OCI-LY3 (cell line): Measurements from ENCODE around the gene WDR18.

Experiments used
- H2AFZ ChIP-seq: fragments of 200-600, 300-600 bp; shearing (Covaris generic); 2 replicates; pipeline ENCODE4 v1.6.0; 2014; ENCODE audit warnings: antibody characterized with exemption, low read depth, low read length
- H3K27ac ChIP-seq: fragments of 200-600, 300-600 bp; sonication (generic); 2 replicates; pipeline ENCODE4 v1.5.1; 2014; ENCODE audit warnings: mild to moderate bottlenecking, low read length, moderate library complexity, mixed read lengths
- H3K27me3 ChIP-seq: fragments of 200-600, 300-600 bp; sonication (generic); 2 replicates; pipeline ENCODE4 v1.6.1; 2014; ENCODE audit warnings: low read depth, low read length, mixed read lengths
- H3K36me3 ChIP-seq: fragments of 200-600, 300-600 bp; sonication (generic); replicated peaks from 2 replicates; pipeline ENCODE3; 2014; ENCODE audit warnings: low read depth, low read length, mixed read lengths
- H3K4me1 ChIP-seq: fragments of 300-600, 200-600 bp; sonication (generic); 2 replicates; pipeline ENCODE4 v1.6.1; 2014; ENCODE audit warnings: low read length, mixed read lengths
- H3K4me2 ChIP-seq: fragments of 200-600, 300-600 bp; sonication (generic); 2 replicates; pipeline ENCODE4 v1.6.1; 2014; ENCODE audit warnings: low read length, mixed read lengths
- H3K4me3 ChIP-seq: fragments of 300-600, 200-600 bp; sonication (generic); 2 replicates; pipeline ENCODE4 v1.5.1; 2014; ENCODE audit warnings: antibody characterized with exemption, mild to moderate bottlenecking, low read length, moderate library complexity
- H3K79me2 ChIP-seq: fragments of 300-600, 200-600 bp; shearing (Covaris generic); 2 replicates; pipeline ENCODE4 v1.6.1; 2014; ENCODE audit warnings: mild to moderate bottlenecking, low read length, mixed read lengths
- H3K9ac ChIP-seq: fragments of 300-600, 200-600 bp; shearing (Covaris generic); 2 replicates; pipeline ENCODE4 v1.6.0; 2014; ENCODE audit warnings: mild to moderate bottlenecking, low read length, moderate library complexity
- H3K9me3 ChIP-seq: fragments of 200-600, 300-600 bp; shearing (Covaris generic); 2 replicates; pipeline ENCODE4 v1.6.1; 2014; ENCODE audit warnings: low read length, mixed read lengths; ENCODE audit not compliant: insufficient read depth
- H4K20me1 ChIP-seq: fragments of 200-600, 300-600 bp; sonication (generic); 2 replicates; pipeline ENCODE4 v1.6.1; 2016; ENCODE audit warnings: low read length, mixed read lengths; ENCODE audit not compliant: insufficient read depth
- CTCF ChIP-seq: fragments of 200-600, 300-600 bp; sonication (generic); IDR thresholded peaks from 2 replicates; pipeline ENCODE4 v1.5.1; 2014; ENCODE audit warnings: antibody characterized with exemption, low read length, low read depth
- EZH2phosphoT487 ChIP-seq: fragments of 200-600 bp; shearing (Covaris generic); IDR thresholded peaks from 2 replicates; pipeline ENCODE4 v1.6.1; 2018; ENCODE audit warnings: antibody characterized with exemption, mixed run types, low read depth

WDR18 gene

GRCh38 chr19:1041272-1041834, 57.2 kb downstream of the WDR18 start:
- peaks cover 5% of the 10 kb centered on the region; the same call in 1 of the 2 replicates for H4K20me1 ChIP-seq
- H3K9me3 ChIP-seq: no peaks in the 10 kb centered on the region
- peaks cover 13% of the 10 kb centered on the region; the same call in 1 of the 2 replicates for H3K79me2 ChIP-seq
- peak overlapping the region; percentile 95 for H3K4me2 ChIP-seq
- TF ChIP-seq EZH2phosphoT487 (no peak), CTCF (no peak)
- peaks cover 23% of the 10 kb centered on the region for H3K36me3 ChIP-seq
- no peak overlapping the region for H3K27ac ChIP-seq
- peaks cover 37% of the 10 kb centered on the region for H3K4me1 ChIP-seq
- H2AFZ ChIP-seq: no peak overlapping the region
- H3K4me3 ChIP-seq: peak overlapping the region; percentile 82
- peak overlapping the region; percentile 25; the same call in 1 of the 2 replicates for H3K9ac ChIP-seq
- no peaks in the 10 kb centered on the region for H3K27me3 ChIP-seq

- no peak overlapping the region for H3K4me3 ChIP-seq
- peaks cover 26% of the 10 kb centered on the region for H3K36me3 ChIP-seq
- peaks cover 5% of the 10 kb centered on the region; the same call in 1 of the 2 replicates for H4K20me1 ChIP-seq
- H3K9ac ChIP-seq: no peak overlapping the region
- H2AFZ ChIP-seq: no peak overlapping the region
- H3K27me3 ChIP-seq: no peaks in the 10 kb centered on the region
- H3K27ac ChIP-seq: no peak overlapping the region
- H3K4me2 ChIP-seq: no peak overlapping the region
- H3K4me1 ChIP-seq: peaks cover 31% of the 10 kb centered on the region
- H3K9me3 ChIP-seq: no peaks in the 10 kb centered on the region
- H3K79me2 ChIP-seq: peaks cover 11% of the 10 kb centered on the region; the same call in 1 of the 2 replicates
- TF ChIP-seq CTCF (no peak), EZH2phosphoT487 (no peak)
Measured at GRCh38 chr19:1041835-1042685, 57.9 kb downstream of the WDR18 start.

GRCh38 chr19:1042689-1043511, 58.8 kb downstream of the WDR18 start:
- H3K4me2 ChIP-seq: no peak overlapping the region
- H3K9ac ChIP-seq: no peak overlapping the region

More at GRCh38 chr19:1042689-1043511, 58.8 kb downstream of the WDR18 start:
- Histone ChIP-seq H3K4me1 (peaks cover 23% of the 10 kb centered on the region), H2AFZ (no peak overlapping the region), H3K36me3 (peaks cover 34% of the 10 kb centered on the region), H3K27me3 (no peaks in the 10 kb centered on the region), H3K27ac (no peak overlapping the region), H3K9me3 (no peaks in the 10 kb centered on the region), H3K79me2 (peaks cover 11% of the 10 kb centered on the region; the same call in 1 of the 2 replicates), H4K20me1 (peaks cover 5% of the 10 kb centered on the region; the same call in 1 of the 2 replicates), H3K4me3 (no peak overlapping the region)
- no peak for TF ChIP-seq CTCF
- no peak for TF ChIP-seq EZH2phosphoT487
